Lung microvascular endothelial cell (primary cell): ENCODE measurements around the gene TIMP3. TPM values are rescaled to one million over a fixed set of nuclear protein-coding genes. Genes with fewer than 3 reads are reported as not detected.
"Not testable (repeated sequence)": the region's sequence is repeated elsewhere in the genome, so short reads cannot be mapped to it uniquely, and the experiment has no call there.

Experiments
- DNase-seq, 2 donors: peaks; one replicate each; pipeline versions ENCODE4 v3.0.0 to v3.0.0-alpha.2; 2010; ENCODE audit warnings: low read depth in 2 of 2
- total RNA-seq: library from RNA; depleted of rRNA; stranded (reverse); fragments of >200 nt; gene quantifications from 2 replicates; pipeline ENCODE4 v1.2.1, GENCODE V29; 2014

Gene TIMP3
- total RNA-seq, 1 donor from 2014 or later, result 479 TPM

DNA sequence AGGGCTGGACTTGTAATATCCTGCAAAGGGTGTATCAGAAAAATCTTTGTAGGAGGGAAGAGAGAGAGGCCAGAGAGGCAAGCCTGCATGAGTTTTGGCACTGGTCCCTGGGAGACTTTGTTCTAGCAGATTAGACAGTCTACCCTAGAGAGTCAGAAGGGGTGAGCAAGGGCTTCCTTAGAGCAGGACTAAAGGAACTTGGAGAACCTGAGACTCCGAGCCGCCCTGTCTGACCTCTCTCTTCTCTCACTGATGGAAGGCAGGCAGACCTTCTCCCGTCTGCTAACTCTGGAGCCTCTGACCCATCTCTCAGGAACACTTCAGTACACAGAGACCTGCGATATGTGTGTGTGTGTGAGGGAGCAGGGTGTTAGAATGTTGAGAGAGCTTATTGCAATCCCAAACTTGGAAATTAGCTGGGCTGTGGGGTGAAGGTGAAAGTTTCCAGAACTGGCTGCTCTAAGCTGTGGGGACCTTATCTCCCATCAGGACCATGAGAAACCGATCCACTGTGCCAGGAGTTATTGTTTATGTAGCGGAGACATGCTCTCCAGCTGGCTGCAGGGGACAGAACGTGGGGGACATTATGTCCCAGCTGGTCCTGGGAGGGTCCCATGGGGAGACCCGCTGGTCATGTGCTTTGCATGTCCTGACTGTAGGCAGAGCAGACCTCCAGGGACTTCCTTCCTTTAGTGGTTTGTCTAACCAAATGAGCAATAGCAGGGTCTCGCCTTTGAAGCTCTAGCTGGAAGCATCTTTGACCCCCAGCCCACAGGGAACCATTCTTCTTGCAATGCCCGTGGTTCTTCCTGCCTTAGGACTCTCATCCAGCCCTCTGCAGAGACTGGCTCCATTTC, 51.1 kb downstream of the TIMP3 start:
- peak in 1 of 2 donors; percentile 81 for DNase-seq

DNA sequence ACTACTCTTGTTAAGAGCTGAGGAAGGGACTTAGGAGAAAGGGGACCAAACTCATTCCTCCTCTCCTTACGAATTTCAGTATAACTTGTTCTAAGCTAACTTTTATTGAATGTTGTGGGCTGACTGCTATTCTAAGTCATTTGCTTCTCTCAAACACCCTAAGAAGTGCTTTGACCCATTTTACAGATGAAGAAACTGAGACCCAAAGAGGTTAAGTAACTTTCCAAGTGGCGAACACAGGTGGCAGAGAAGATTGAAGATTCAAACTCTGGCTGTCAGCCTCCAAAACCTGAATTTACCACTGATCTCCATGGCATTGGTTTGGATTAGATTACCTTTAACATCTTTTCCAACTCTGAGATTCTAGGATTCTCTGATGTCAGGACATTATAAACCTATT, 52.2 kb downstream of the TIMP3 start:
- DNase-seq, result no peak

DNA sequence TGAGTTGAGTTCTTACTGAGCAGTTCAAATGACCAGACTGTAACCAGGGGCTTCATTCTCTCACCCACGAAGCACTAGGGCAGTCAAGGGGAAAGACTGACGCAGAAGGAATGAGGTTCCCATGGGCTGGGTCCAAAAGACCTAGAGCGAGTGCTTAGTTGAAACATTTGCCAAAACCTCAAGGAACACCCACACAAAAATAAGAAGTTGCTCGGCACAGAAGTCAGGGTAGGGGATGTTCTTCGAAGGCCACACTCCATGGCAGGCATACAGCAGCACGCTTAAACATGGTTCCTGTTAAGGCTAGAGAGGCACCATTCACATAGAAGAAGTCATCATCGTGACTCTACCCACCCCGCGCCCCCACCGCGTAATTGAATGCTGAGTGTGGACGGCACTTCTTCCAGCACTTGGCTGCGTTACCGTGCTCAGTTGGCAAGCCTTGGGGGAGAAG, 52.9 kb downstream of the TIMP3 start:
- DNase-seq, result no peak

DNA sequence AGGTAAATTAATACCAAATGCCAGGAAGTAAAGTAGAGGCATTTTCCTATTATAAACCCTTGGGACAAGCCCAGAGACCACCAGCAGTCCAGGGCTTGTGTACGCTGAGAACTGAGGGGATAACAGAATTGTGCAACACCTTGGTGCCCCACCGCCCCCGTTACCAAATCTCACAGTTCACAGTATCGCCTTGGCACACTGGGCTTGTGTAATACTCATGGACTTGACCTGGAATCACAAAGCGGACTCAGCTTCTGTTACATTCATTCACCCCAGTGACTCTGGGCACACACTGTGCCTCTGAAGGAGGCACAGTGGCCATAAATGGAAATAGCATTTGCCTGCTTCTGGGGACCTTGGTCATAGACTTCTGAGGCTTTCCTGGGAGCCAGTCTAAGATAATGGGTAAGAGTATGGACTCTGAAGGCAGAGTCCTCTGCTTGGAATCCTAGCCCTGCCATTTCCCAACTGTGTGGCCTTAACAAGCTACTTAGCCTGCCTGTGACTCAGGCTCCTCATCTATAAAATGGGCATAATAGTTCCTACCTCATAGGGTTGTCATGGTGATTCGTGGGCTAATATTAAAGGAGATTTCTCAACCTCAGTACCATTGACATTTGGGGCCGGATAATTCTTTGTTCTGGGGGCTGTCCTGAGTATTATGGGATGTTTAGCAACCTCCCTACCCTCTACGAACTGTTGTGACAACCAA, 53.7 kb downstream of the TIMP3 start:
- no peak for DNase-seq

DNA sequence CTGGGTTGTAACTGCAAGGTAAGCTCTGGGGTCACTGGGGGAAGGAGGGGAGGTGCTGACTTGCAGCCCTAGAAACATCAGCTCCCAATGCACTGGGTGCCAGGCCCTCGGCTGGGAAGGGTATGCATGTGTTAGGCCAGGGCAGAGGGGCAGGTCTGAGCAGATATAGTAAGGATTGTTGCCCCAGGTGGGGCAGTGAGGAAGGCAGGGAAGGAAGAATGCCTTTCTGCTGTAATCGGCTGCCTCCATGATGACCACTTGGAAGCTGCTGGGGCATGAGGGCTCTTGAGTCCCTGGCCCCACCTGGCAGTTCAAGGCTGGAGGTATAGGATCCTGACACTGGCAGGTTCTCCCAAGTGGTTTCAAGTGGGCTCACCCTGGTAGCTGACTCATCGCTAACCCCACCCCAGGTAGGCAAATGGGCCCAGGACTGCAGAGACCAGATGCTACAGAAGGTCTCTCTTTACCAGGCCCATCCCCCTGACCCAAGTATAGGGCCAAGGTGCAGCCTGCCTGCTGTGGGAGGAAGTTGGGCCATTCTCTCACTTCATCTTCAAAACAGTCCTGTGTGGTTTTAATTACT, 56.7 kb downstream of the TIMP3 start:
- no peak for DNase-seq

DNA sequence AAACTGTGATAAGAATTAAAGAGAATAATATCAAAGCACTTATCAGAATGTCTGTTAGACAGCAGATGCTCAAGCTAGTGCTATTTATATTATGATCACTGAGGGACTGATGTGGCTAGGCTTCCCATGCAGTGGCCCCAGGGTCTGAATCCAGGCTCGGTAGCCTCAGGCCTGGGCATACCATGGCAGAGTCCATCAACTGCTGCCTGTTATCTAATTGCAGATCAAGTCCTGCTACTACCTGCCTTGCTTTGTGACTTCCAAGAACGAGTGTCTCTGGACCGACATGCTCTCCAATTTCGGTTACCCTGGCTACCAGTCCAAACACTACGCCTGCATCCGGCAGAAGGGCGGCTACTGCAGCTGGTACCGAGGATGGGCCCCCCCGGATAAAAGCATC, 57.5 kb downstream of the TIMP3 start:
- DNase-seq, result no peak

DNA sequence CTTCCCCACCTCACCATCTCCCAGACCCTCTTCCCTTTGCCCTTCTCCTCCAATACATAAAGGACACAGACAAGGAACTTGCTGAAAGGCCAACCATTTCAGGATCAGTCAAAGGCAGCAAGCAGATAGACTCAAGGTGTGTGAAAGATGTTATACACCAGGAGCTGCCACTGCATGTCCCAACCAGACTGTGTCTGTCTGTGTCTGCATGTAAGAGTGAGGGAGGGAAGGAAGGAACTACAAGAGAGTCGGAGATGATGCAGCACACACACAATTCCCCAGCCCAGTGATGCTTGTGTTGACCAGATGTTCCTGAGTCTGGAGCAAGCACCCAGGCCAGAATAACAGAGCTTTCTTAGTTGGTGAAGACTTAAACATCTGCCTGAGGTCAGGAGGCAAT, 58.2 kb downstream of the TIMP3 start:
- DNase-seq, result no peak

DNA sequence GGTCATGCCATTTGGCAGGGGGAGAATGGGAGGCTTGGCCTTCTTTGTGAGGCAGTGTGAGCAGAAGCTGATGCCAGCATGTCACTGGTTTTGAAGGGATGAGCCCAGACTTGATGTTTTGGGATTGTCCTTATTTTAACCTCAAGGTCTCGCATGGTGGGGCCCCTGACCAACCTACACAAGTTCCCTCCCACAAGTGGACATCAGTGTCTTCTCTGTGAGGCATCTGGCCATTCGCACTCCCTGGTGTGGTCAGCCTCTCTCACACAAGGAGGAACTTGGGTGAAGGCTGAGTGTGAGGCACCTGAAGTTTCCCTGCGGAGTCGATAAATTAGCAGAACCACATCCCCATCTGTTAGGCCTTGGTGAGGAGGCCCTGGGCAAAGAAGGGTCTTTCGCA, 59.8 kb downstream of the TIMP3 start:
- no peak for DNase-seq

DNA sequence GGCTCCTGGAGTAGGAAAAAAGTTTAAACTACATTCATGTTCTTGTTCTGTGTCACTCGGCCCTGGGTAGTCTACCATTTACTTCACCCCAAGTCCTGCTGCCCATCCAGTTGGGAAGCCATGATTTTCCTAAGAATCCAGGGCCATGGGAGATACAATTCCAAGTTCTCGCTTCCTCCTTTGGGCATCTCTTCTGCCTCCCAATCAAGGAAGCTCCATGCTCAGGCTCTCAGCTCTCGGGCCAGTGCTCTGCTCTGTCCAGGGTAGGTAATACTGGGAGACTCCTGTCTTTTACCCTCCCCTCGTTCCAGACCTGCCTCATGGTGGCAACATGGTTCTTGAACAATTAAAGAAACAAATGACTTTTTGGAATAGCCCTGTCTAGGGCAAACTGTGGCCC, 60.6 kb downstream of the TIMP3 start:
- no peak for DNase-seq

DNA sequence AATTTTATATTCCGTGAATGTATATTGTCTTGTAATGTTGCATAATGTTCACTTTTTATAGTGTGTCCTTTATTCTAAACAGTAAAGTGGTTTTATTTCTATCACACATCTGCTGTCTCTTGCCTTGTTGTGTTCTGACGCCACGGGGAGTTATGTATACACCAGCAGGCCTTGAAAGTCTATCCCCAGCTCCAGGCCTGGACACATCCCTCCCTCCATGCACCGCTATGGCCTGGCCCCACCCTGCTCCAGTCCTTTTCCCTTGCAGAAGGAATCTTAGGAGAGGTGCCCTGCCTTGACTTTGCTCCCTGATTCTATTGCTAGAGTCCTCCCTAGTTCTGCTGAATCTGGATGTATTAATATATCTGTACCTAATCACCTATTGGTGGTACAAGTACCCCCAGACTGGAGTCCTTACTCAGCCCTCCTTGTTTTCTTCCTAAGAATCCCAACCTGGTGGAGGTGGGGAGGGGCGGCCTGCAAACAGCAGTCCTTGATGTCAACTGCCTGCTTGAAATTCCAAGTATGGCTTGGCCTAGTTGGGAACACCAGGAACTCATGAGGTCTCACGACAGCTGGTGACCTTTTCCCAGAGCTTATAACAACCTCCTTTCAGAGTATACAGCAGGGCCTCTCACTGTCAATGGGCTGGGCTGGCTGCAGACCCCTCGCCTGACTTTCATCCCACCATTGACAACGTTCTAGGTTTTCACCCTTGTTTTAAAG, 61.6 kb downstream of the TIMP3 start:
- DNase-seq, result peak in 1 of 2 donors; percentile 38

DNA sequence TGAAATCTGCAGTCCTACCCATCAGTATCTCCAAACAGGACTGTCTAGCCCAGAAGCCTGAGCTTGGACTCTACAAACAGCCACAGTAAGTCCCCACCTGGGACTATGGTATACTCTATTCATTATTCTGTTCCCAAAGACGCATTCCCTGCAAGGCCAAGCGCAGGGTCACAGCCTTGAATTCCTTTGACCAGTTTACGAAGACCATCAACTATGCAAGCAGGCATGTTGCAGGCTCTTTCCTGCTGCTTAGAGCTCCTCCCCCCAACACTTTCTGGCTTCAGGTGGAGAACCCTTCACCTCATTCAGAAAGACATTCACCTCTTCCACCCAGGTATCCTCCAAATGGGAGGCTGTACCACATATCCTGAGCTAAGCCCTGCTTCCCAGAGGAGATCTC, 62.5 kb downstream of the TIMP3 start:
- no peak for DNase-seq

DNA sequence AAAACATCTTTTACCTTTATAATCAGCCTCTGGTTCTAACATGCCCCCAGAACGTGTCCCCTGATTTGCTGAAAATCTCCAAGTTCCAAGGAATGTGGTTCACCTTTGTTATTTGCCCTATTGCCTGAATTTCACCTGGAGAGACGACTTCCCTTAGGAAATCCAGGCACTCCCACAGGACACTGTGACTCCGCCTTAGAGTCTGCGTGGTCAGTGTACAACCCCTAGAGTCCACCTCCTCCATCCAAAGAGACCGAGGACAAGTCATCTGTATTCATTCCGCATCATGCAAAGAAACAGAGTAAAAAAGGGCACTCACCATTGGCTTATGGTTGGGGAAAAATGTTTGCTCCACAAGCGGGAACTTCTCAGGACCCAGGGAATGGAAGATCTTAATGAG, 63.1 kb downstream of the TIMP3 start:
- no peak for DNase-seq

DNA sequence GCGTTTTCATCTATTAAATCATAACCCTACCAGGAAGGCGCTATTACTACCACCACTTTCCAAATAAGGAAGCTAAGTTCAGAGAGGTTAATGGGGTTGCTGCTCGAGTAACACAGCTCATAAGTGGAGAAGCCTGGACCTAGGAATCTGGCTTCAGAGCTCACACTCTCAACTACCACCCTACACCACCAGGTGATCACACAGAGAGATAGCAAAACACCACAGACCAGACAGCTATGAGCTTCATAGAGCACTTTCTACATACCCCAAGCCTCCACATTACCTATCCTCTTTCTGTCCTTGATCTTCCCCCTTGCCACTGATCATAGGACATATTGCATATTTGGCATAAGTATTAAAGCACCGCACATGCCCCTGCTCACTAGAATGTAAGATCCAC, 65.4 kb downstream of the TIMP3 start:
- no peak for DNase-seq

DNA sequence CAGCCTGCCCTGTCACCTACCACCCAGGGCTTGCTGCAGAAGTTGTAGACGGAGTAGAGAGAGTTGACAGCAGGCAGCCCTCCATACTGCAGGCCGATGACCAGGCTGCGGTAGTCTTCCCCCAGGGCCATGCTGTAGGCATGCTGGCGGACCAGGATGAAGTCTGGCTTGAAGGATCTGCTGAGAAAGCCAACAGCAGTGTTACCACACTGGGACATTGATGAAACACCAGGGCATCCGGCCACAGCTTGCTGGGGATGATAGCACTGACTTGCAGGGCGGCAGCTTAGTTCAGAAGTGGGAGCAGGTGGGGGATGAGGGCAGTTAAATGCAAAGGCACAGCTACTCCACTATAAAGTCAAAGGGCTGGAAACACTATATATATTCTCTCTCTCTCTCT, 67.4 kb downstream of the TIMP3 start:
- DNase-seq, result no peak

DNA sequence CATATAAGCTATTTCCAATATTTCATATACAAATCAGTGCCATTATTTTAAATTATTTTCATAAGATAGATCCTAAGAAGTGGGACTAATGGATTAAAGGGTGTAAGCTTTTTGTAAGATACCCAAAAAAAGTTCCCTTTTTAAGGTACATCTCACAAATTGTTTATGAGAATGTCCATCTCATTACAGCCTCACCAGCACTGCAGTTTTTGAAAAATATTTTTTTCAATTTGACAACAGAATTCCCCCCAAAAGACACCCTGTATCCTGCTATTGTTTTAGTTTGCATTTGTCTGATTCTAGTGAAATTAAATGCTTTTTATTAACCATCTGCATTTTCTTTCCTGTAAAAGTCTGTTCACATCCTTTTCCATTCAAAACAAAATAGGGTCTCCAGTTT, 69.0 kb downstream of the TIMP3 start:
- peak in 1 of 2 donors; percentile 56 for DNase-seq

DNA sequence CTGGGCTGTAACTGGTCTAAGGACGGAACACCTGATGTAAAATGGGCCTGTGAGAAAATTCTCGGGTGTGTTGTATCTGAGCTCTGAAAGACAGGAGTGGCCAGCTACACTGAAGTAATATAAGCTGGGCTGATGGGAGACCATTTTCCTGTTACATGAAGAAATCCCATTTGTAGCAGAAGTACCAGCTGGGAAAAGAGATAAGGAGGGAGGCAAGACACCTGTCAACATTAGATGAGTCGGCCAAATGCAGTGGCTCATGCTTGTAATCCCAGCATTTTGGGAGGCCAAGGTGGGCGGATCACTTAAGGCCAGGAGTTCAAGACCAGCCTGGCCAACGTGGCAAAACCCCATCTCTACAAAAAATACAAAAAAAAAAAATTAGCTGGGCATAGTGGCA, 72.1 kb downstream of the TIMP3 start:
- not testable (repeated sequence) for DNase-seq

DNA sequence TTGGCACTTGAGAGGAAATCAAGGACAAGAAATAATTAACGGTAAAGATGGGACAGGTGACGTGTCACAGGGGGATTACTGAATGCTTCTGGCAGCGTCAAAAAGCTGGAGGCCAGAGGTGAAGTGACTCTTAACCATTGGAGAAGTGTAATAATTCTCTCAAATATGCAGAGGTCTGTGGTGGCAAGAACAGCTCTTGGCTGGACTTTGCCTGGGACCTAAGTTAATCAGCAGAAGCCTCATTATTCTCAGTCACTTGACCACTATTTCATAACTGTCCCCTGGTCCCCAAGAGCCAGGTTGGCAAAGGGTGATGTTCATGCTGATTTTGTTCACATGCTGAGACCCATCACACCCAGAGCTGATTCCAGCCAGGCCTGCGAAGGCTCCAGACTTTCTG, 72.9 kb downstream of the TIMP3 start:
- no peak for DNase-seq

DNA sequence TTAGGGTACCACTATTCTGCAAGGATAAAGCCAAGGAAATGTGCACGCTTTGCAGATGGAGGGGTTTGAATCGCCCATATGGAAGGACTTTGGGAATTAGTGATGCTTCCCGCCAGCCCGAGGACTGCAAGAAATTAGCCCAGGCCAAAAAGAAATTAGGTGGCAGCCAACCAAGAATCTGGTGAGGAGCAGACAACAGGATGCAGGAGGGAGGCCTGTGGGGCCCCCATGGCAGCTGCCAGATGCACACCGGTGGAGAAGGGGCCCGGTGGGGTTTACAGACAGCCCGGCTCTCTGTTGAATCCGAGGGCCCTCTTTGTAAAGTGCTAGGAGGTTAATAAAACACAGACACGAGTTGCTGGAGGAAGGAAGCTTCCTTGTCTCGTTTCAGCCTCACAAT, 73.5 kb downstream of the TIMP3 start:
- DNase-seq, result no peak

DNA sequence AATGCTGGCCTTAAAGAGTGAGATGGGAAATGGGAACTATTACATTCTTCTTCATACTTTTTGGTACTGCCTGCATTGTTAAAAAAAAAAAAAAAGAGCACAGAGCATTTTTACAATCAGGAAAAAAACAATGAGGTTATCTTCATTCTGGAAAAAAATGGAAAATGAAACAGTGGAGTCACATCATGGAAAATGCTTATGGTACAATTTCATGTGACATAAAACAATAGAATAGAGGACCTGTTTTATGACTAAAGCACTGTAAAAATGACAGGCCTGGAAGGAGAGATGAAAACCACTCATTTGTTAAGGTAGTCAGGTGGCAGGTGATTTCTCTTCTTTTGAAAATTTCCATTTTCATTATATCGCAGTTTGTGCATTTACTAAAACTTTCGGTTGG, 75.0 kb downstream of the TIMP3 start:
- DNase-seq, result peak in 1 of 2 donors; percentile 91

DNA sequence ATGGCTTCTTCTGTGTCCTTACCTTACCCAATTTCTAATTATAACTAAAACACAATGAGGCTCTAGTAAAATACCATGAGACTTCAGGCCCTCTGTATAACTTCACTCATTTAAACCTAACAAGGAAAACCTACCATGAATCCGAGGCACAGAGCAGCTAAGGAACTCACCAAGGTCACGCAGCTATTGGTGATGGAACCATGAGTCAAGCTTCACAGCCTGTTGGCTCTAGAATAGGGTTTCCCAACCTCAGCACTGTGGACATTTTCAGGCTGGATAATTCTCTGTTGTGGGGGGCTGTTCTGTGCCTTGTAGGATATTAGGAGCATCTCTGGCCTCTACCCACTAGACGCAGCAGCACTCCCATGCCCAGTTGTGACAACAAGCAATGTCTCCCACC, 75.7 kb downstream of the TIMP3 start:
- no peak for DNase-seq

DNA sequence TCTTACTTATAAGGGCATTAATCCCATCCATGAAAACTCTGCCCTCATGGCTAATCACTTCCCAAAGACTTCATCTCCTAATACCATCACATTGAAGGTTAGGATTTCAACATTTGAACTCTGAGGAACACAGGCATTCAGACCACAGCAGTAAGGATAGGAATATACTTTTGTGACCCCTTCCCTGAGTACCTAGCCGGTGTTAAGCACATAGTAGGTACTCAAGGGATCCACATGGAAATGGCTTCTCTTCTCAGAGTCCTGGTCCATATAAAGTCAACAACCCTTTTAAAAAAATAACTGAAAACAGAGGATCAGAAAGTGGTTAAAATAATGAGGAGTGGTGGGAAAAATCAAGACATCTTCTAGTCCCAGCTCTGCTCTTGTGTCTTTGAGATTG, 78.0 kb downstream of the TIMP3 start:
- DNase-seq, result no peak

DNA sequence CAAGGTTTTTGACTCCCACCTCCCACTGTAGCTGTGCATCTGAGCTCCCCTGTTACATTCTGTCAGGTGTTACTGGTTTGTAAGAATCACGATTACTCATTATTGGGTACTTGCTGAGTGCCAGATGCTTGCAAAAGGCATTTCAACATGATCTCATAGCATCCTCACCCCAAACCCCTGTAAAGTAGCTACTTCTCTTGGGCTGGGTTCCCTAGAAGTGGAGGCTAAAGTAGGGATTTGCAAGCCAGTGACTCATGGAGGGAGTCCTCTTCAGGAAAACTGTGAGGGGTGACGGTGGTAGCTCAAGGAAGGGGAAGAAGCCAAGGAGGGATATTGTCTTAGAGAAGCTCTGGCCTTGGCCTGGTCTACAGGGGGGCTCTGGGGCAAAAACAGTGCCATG, 78.6 kb downstream of the TIMP3 start:
- no peak for DNase-seq
